ENCODE measurements around the gene GTF2IRD1. TPM values are rescaled to one million over a fixed set of nuclear protein-coding genes. Genes with fewer than 3 reads are reported as not detected.

Gene GTF2IRD1
- total and polyA plus RNA-seq, 10 donors: 2.4 to 6.6 (median 3.6) TPM

DNA sequence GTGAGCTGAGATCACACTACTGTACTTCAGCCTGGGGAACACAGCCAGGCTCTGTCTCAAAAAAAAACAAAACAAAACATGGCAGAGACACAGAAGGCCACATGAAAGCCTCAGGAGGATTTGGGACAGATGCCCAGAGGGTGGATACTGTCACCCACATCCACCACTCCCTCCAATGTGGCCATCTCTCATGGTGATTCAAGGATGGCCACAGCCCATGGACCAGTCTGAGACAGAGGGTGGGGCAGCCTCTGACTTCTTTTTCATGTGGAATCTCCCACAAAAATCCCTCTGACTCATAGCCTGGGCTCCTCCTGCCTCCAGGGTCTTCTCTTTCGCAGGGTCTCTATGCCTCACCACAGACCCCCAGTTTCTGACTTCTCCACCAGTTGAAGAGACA lies 144.9 kb downstream of the GTF2IRD1 start:
- H3K36me3 ChIP-seq: peaks cover 0 to 17% (median 0%) of the 10 kb centered on the region in 6 donors
- no peak for DNase-seq
- TF ChIP-seq, protein P1, sequence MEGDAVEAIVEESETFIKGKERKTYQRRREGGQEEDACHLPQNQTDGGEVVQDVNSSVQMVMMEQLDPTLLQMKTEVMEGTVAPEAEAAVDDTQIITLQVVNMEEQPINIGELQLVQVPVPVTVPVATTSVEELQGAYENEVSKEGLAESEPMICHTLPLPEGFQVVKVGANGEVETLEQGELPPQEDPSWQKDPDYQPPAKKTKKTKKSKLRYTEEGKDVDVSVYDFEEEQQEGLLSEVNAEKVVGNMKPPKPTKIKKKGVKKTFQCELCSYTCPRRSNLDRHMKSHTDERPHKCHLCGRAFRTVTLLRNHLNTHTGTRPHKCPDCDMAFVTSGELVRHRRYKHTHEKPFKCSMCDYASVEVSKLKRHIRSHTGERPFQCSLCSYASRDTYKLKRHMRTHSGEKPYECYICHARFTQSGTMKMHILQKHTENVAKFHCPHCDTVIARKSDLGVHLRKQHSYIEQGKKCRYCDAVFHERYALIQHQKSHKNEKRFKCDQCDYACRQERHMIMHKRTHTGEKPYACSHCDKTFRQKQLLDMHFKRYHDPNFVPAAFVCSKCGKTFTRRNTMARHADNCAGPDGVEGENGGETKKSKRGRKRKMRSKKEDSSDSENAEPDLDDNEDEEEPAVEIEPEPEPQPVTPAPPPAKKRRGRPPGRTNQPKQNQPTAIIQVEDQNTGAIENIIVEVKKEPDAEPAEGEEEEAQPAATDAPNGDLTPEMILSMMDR (IDR thresholded peaks at IDR 0.05 in 8 of 11, conservative IDR thresholded peaks at IDR 0.05 in 3 of 11): no peak
- H3K27me3 ChIP-seq (replicated peaks in 1 of 7): no peaks in the 10 kb centered on the region
- intact Hi-C loops (cut with DNase I; ENCODE audit: low total_unique reads): no loop called here
- H3K4me1 ChIP-seq: no peaks in the 10 kb centered on the region
- 56 to 93% (median 84%) methylated on average over 1 of the region's 1 CpG for WGBS, 5 donors
- H3K9me3 ChIP-seq: no peaks in the 10 kb centered on the region
- no peak overlapping the region for H3K4me3 ChIP-seq
- no peak overlapping the region for H3K27ac ChIP-seq

DNA sequence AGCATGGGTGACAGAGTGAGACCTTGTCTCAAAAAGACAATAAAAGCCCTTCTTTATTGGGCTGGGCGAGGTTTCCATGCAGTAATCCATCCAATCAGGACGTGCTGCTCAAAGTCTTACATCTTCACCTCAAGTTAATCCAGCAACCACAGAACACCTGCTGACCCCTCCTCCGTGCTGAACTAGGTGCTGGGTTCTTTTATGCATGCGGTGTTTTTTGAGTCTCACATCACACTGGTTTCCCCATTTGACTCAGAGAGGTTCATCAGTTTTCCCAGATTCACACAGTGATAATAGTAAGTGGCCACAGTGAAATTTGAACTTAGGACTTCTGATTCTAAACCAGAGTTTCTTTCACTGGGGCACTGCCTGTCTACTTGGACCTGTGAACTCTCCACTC lies 145.5 kb downstream of the GTF2IRD1 start:
- Histone ChIP-seq H3K36me3 (peaks cover 0 to 17% (median 0%) of the 10 kb centered on the region in 6 donors), H3K27me3 (replicated peaks in 1 of 7) (no peaks in the 10 kb centered on the region), H3K9me3 (no peaks in the 10 kb centered on the region), H3K4me1 (no peaks in the 10 kb centered on the region), H3K4me3 (no peak overlapping the region), H3K27ac (no peak overlapping the region)
- WGBS, 5 donors: 69 to 83% (median 81%) methylated on average over 4 of the region's 4 CpGs
- TF ChIP-seq POLR2A (IDR thresholded peaks at IDR 0.05) (no peak), POLR2AphosphoS5 (IDR thresholded peaks at IDR 0.05) (no peak)
- TF ChIP-seq, protein P1 (IDR thresholded peaks at IDR 0.05 in 8 of 11, conservative IDR thresholded peaks at IDR 0.05 in 3 of 11): no peak
- DNase-seq: no peak
- intact Hi-C loops (cut with DNase I; ENCODE audit: low total_unique reads): no loop called here

DNA sequence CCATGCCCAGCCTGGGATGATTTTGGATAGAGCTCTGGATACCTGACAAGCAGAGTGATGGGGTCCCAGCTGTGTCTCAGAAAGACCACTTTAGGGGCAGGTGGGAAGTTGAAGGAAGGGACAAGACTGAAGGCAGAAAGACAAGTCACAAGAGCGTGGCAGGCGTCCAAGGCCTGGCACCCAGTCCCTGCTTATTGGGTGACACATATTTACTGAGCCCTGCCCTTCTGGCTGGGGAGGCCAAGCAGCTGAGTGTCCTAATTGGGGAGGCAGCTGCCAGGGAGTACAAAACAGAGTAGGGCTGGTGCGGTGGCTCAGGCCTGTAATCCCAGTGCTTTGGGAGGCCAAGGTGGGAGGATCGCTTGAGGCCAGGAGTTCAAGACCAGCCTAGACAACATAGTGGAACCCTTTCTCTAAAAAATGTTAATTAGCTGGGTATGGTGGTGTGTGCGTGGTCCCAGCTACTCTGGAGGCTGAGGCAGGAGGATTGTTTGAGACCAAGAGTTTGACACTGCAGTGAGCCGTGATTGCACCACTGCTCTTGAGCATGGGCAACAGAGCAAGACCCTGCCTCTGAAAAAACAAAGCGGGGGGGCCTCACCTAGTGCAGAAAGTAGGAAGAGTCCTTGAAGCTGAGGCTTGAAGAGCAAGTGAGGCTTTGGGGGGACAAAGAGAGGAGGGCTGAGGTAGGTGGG lies 150.8 kb downstream of the GTF2IRD1 start:
- 91 to 96% (median 95%) methylated on average over 7 of the region's 7 CpGs for WGBS, 5 donors
- no peak overlapping the region for H3K27ac ChIP-seq
- peaks cover 0 to 5% (median 0%) of the 10 kb centered on the region in 7 donors for H3K27me3 ChIP-seq (replicated peaks in 1 of 7)
- no peak overlapping the region for H3K4me3 ChIP-seq
- H3K9me3 ChIP-seq: no peaks in the 10 kb centered on the region
- H3K4me1 ChIP-seq: peaks cover 3 to 17% (median 14%) of the 10 kb centered on the region in 6 donors
- H3K36me3 ChIP-seq: no peaks in the 10 kb centered on the region
- intact Hi-C loops (cut with DNase I; ENCODE audit: low total_unique reads): no loop called here
- TF ChIP-seq, protein P1 (IDR thresholded peaks at IDR 0.05 in 8 of 11, conservative IDR thresholded peaks at IDR 0.05 in 3 of 11): no peak
- no peak for TF ChIP-seq POLR2AphosphoS5 (IDR thresholded peaks at IDR 0.05)
- TF ChIP-seq POLR2A (IDR thresholded peaks at IDR 0.05): no peak
- DNase-seq: no peak

DNA sequence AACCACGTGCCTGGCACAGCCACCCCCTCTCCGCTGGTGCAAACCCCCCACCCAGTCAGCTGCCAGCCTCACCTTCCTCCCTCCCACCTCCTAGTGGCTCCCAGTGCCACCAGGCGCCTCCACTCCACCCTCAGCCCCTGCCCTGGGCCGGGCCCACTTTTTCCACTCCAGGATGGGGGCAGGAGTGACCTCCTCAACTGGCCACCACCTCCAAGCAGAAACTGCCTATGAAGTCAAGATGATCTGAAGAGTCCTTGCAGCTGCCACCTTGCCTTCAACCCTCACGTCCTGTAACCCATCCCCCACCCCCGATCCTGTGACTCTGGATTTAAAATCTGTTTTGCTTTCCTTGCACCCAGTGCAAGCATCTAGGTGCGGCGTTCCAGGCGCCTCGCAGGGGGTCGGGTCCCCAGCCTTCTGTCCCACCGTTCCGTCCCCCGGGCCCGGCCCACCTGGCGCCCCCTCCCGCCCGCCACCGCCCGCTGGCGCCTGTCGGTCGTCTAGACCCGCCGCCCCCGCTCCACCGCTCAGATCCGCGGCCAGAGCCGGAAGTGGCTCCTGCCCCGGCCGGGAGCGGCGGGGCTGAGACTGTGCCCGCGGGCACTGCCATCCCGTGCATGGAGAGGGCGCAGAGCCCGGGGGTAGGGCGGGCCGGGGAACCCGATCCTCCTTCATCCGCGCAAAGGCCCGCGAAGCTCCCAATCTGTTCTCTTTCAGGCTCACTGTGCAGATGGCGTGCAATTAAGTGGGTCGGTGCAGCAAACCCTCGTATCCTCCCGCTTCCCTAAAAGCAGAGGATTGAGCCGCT lies 152.6 kb downstream of the GTF2IRD1 start:
- Histone ChIP-seq H3K36me3 (no peaks in the 10 kb centered on the region), H3K27ac (peak overlapping the region in 4 of 8 donors; percentile 3 to 32 (median 20)), H3K27me3 (replicated peaks in 1 of 7) (peaks cover 0 to 5% (median 0%) of the 10 kb centered on the region in 7 donors), H3K9me3 (no peaks in the 10 kb centered on the region), H3K4me3 (peak overlapping the region; percentile 31 to 67 (median 38)), H3K4me1 (peaks cover 3 to 17% (median 14%) of the 10 kb centered on the region in 6 donors)
- WGBS, 5 donors: 5 to 24% (median 7%) methylated on average over 9 to 51 of the region's 51 CpGs
- intact Hi-C loops (cut with DNase I; ENCODE audit: low total_unique reads): no loop called here
- DNase-seq: peak; percentile 88
- peak in 2 of 3 donors; percentile 41 to 62 for TF ChIP-seq POLR2AphosphoS5 (IDR thresholded peaks at IDR 0.05)
- no peak for TF ChIP-seq POLR2A (IDR thresholded peaks at IDR 0.05)

All from spleen (tissue), 11 donors.